M059J (cell line): ENCODE data around the gene SPATA33. TPM values are rescaled to one million over a fixed set of nuclear protein-coding genes. Genes with fewer than 3 reads are reported as not detected.
"Not testable (repeated sequence)": the region's sequence is repeated elsewhere in the genome, so short reads cannot be mapped to it uniquely, and the experiment has no call there.

ENCODE experiments used
- DNase-seq: peaks from one replicate; pipeline ENCODE4 v3.0.0-alpha.2; 2012; ENCODE audit warnings: low read depth
- total RNA-seq: library from RNA; depleted of rRNA; stranded (reverse); fragments of >200 nt; shearing (Covaris generic); gene quantifications from 2 replicates; pipeline ENCODE4 v1.2.3, GENCODE V29; 2014

Gene SPATA33
- total RNA-seq, 1 experiment from 2014 or later = 6.9 TPM

- no peak for DNase-seq
These were observed 36.5 kb downstream of the SPATA33 start for GRCh38 chr16:89693931-89694783.

- not testable (repeated sequence) for DNase-seq
These were observed 37.1 kb downstream of the SPATA33 start for GRCh38 chr16:89694784-89695085.

GRCh38 chr16:89695086-89695874, 37.6 kb downstream of the SPATA33 start:
- no peak for DNase-seq

- DNase-seq = no peak
These were observed 38.4 kb downstream of the SPATA33 start for GRCh38 chr16:89695875-89696669.

GRCh38 chr16:89696670-89697128, 39.1 kb downstream of the SPATA33 start:
- no peak for DNase-seq

- no peak for DNase-seq
These were observed 39.6 kb downstream of the SPATA33 start for GRCh38 chr16:89697161-89697615.

- DNase-seq = no peak
These were observed 40.1 kb downstream of the SPATA33 start for GRCh38 chr16:89697616-89698331.

GRCh38 chr16:89698717-89699116, 41.1 kb downstream of the SPATA33 start:
- not testable (repeated sequence) for DNase-seq

GRCh38 chr16:89699629-89700099, 42.0 kb downstream of the SPATA33 start:
- not testable (repeated sequence) for DNase-seq

- peak; percentile 98 for DNase-seq
These were observed 42.5 kb downstream of the SPATA33 start for GRCh38 chr16:89700100-89700648.

- DNase-seq = peak; percentile 55
These were observed 43.2 kb downstream of the SPATA33 start for GRCh38 chr16:89700649-89701424.

- DNase-seq = peak; percentile 90
These were observed 44.1 kb downstream of the SPATA33 start, which contains the start of gene SPATA2L for GRCh38 chr16:89701425-89702406. Gene SPATA2L (minus strand): TSS chr16:89701705. CDS start chr16:89701232, 473 bp downstream.

- DNase-seq = no peak
These were observed 46.6 kb downstream of the SPATA33 start for GRCh38 chr16:89704281-89704680.

- DNase-seq = no peak
These were observed 47.4 kb downstream of the SPATA33 start for GRCh38 chr16:89705006-89705405.

GRCh38 chr16:89706518-89707260, 49.1 kb downstream of the SPATA33 start:
- no peak for DNase-seq

GRCh38 chr16:89707695-89708094, 50.1 kb downstream of the SPATA33 start:
- DNase-seq = no peak

GRCh38 chr16:89708481-89708931, 50.9 kb downstream of the SPATA33 start:
- DNase-seq = no peak

GRCh38 chr16:89709166-89709565, 51.5 kb downstream of the SPATA33 start:
- DNase-seq = no peak
